Glomerular endothelial cell (primary cell): ENCODE results near the gene MDH1B. TPM values are rescaled to one million over a fixed set of nuclear protein-coding genes. Genes with fewer than 3 reads are reported as not detected.

ENCODE experiments used
- DNase-seq: peaks from one replicate; pipeline ENCODE4 v3.0.0-alpha.2; 2011; ENCODE audit warnings: low read depth, low spot score; ENCODE audit errors: extremely low read depth
- total RNA-seq: library from RNA; depleted of rRNA; stranded (reverse); fragments of >200 nt; gene quantifications from 2 replicates; pipeline ENCODE4 v1.2.3, GENCODE V29; 2015

The MDH1B gene
- total RNA-seq, 1 donor from 2014 or later: 0.12 TPM

GRCh38 chr2:206698811-206699210 is 66.3 kb downstream of the MDH1B start:
- no peak for DNase-seq

- no peak for DNase-seq
These were observed 68.2 kb downstream of the MDH1B start for GRCh38 chr2:206696910-206697309.

- DNase-seq: peak; percentile 61
These were observed 71.6 kb downstream of the MDH1B start for GRCh38 chr2:206693399-206694137.

- no peak for DNase-seq
These were observed 72.2 kb downstream of the MDH1B start for GRCh38 chr2:206692971-206693370.

GRCh38 chr2:206688990-206689389 is 76.1 kb downstream of the MDH1B start:
- DNase-seq: no peak

- DNase-seq: no peak
These were observed 76.7 kb downstream of the MDH1B start for GRCh38 chr2:206688453-206688852.

Other genes starting within 250 kb of the MDH1B start
- not detected in 2 replicates for gene FAM237A, start 122.8 kb downstream of the MDH1B start, total RNA-seq
- gene DYTN, start 46.9 kb downstream of the MDH1B start, total RNA-seq: not detected in 2 replicates
- 22.7 and 24.8 TPM in 2 replicates for gene FASTKD2, start 278 bp upstream of the MDH1B start, total RNA-seq
- 0.48 TPM in 1 of 2 replicates, not detected in the other for gene CPO, start 174.2 kb upstream of the MDH1B start, total RNA-seq